Activated CD4-positive, alpha-beta T cell treated with anti-CD3 and anti-CD28 coated beads, Interleukin-2, amount 50 U/mL, for 48 hours (primary cell): ENCODE results near the gene DYNC2H1.

Source experiments
- DNase-seq, 2 experiments: peaks; one replicate each; pipeline ENCODE4 v3.0.0-alpha.2; 2020

Gene DYNC2H1

DNA sequence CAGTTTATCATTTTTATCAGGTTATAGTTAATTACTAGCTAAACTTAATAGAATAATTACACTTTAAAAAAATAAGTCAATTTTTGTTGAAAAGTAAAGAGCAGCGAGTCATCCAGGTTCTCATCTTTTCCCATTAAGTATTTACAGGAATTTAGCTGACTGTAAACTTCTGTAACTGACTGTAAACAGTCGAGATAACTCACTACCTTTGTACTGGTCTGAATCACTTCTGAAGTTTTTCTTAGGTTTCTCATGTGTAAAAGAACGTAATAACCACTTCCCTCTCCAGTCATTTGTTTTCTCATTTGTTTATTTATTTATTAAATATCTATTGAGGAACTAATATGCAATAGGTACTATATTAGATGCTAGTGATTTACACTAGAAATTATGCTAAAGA, 270.8 kb downstream of the DYNC2H1 start:
- DNase-seq: no peak

DNA sequence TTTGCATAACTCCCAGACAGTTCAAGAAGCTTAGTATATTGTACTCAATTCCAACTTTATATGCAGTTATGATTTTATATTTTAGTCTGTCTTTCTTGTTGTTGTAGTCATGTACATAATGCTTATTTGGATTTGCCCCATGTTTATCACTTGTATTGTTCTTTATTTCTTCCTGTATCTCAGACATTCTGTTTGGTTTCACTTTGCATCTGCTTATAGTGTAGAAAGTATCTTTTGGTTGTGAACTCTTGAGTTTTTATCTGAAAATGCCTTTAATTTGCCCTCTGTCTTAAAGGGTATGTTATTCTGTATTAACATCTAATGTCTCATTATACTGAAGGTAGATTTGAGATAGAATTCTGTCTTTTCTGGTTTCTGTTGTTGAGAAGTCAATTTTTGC, 275.4 kb downstream of the DYNC2H1 start:
- DNase-seq: no peak

DNA sequence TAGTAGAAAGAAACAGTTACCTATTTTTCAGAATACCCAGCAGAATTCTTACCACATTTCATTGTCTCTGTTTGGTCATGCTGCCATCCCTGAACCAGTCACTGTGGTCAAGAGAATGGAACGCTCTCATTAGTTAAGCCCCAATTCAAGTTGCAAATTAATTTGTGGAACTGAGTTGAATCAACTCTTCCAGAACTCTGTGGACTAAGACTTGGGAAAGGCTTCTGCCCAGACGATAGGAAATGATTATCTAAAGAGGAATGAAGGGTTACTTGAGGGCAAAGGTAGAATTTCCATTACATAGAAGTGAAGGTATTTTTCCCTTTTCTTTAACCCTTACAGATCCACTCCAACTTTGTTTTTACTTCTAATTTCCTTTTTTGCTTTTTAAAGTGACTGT, 286.4 kb downstream of the DYNC2H1 start:
- DNase-seq: no peak

DNA sequence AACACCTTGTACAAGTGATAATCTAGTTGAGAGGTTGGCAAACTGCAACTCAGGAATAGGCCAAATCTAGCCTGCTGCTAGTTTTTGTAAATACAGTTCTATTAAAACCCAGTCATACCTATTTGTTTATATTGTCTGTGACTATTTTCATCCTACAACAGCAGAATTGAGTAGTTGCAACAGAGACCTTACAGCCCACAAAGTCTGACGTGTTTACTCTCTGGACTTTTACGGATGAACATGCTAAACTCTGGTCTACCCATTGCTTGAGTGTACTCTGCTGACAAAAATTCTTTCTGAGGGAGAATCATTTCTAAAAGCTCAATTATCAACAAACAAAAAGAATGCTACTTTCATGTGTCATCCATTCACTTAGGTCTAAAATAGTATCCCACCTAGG, 287.0 kb downstream of the DYNC2H1 start:
- no peak for DNase-seq

DNA sequence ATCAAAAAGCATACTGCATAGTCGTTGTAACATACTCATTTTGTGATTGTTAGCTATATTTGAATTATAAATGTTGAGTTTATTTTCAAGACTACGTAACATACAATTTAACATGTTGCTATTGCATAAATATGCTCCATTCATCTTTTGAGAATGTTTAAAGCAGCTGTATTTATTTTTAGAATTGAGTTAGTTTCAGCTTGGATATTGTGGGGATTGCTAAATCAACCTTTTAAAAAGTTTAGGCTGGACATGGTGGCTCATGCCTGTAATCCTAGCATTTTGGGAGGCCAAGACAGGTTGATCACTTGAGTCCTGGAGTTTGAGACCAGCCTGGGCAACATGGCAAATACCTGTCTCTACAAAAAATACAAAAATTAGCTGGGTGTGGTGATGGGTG, 288.1 kb downstream of the DYNC2H1 start:
- DNase-seq: no peak

DNA sequence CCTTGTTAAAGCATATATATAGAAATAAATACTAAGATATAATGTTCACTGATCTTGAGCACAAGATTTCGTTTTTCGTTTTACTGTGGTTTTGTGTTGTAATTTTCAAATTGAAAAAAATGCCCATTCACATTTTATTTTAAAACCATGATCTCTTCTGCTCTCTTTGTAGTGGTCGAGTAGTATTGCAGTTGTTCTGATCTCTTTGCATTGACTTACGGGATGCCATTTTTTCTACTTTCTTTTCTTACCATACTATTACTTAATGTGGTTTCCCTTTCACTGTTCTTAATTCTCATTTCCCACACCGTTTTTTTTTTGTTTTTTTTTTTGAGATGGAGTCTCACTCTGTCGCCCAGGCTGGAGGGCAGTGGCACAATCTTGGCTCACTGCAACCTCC, 289.6 kb downstream of the DYNC2H1 start:
- no peak for DNase-seq

DNA sequence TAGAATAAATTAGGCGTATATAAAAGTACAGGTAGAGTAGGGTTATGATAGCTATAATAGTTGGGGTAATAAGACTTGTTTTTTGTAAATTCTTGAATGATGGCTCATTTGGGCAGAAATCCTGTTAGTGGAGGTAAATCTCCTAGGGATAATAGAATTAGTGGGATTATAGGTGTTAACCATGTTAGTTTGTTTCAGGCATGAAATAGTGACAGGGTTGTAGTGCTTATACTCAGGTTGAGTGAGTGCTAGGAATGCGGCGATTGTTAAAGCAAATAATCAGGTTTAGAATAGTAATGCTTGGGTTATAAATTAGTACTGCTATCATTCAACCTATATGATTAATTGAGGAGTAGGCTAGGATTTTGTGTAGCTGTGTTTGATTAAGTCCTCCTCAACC, 297.1 kb downstream of the DYNC2H1 start:
- no peak for DNase-seq

DNA sequence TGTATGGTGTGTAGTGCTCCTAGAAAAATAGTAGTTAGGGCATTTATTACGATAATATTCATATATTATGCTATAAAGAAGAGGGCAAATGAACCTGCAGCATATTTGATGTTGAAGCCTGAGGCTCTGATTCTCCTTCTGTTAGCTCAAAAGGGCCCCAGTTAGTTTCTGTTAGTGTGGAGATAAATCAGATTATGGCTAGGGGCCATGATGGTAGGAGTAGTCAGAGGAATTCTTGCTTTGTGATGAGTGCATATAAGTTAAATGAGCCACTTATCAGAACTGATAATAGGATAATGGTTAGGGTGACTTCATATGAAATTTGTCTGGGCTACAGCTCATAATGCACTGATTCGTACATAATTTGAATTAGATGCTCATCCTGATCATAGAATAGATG, 298.4 kb downstream of the DYNC2H1 start:
- DNase-seq: no peak

DNA sequence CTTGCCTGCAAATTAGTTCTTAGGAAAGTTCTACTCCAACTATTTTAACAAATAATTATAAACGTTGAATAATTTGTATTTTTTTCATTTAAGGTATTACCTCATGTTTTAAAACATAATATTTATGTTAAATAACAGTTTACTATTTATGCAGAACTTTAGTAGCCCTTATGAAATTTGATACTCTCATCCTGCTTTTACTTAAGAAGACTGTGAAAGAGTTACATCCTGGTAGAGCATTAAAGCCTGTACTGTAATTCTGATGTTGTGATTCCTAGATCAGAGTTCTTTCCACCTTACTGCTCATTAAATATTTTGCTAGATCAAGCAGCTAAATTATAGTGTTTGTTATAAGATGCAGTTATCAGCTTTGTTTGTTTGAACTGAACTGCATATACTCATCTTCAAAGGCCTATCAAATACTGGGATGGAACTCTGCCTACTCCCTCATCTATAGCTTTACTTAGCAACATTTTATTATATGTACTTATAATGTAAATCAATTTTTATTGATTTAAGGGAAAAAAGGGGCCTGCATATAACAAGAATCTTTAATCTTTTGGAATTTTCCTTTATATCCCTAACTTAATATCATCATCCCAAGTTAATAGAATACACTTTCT, 304.2 kb downstream of the DYNC2H1 start:
- no peak for DNase-seq

DNA sequence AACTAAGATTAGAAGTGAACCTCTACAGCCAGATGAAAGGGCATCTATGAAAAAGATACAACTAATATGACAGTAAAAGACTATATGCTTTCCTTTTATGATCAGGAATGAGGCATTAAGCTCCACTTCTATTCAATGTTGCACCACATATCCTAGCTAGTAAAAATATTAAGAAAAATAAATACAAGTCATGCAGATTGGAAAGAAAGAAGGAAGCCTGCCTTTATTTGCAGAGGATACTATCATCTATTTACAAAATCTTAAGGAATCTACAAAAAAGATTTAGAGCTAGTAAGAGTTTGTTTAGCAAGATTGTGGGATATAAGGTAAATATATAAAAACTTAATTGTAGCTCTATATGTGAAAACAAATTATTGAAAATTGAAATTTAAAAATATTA, 308.8 kb downstream of the DYNC2H1 start:
- DNase-seq: no peak

DNA sequence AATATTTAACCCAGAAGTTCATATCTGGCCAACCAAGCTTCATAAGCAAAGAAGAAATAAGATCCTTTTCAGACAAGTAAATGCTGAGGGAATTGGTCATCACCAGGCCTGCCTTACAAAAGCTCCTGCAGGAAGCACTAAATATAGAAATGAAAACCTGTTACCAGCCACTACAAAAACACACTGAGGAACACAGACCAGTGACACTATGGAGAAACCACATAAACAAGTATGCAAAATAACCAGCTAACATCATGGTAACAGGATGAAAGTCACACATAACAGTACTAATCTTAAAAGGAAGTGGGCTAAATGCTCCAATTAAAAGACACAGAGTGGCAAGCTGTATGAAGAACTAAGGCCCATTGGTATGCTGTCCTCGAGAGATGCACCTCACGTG, 311.4 kb downstream of the DYNC2H1 start:
- DNase-seq: no peak

DNA sequence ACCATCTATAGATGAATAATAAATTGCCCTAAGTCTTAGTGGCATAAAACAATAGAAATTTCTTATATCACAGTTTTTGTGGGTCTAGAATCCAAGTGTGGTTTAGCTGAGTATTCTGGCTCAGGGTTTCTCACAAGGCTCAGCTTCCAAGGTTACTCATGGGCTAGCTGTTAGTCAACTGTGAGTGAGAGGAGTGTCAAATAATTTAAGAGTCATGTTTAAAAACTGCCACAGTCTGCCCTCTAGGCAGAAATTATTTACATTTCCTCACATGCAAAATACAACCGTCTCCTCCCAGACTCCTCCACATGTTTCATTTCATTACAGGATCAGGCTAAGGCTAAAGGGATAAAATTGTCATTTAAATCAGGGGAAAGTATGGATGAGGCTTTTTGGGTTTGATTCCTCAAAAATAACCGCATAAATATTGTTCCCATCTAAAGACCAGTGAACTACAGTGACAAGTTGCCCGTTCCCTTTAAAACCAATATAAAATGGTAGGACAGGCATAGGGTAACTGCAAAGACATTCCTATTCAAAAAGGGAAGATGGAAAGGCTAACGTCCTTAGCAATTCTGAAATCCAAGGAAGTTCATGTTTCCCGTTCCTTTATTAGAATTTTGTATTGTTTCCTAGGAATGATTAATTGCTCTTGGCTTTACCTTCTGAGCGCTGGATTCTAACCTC, 324.3 kb downstream of the DYNC2H1 start:
- no peak for DNase-seq

DNA sequence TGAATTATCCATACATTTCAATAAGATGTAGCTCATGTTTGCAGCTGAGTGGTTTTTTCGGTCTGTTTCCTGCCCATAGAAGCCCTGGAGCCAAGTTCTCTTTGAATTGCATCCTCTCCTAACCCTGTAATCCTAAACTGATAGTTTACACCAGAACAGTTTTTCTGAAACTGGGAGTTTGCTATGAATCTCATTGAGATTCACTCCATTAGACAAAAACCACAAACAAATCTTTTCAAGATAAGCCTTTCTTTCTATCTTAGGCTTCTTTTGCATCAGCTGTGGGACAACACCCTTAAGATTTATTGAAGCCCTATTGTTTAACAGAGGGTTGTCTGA, 324.8 kb downstream of the DYNC2H1 start:
- no peak for DNase-seq

DNA sequence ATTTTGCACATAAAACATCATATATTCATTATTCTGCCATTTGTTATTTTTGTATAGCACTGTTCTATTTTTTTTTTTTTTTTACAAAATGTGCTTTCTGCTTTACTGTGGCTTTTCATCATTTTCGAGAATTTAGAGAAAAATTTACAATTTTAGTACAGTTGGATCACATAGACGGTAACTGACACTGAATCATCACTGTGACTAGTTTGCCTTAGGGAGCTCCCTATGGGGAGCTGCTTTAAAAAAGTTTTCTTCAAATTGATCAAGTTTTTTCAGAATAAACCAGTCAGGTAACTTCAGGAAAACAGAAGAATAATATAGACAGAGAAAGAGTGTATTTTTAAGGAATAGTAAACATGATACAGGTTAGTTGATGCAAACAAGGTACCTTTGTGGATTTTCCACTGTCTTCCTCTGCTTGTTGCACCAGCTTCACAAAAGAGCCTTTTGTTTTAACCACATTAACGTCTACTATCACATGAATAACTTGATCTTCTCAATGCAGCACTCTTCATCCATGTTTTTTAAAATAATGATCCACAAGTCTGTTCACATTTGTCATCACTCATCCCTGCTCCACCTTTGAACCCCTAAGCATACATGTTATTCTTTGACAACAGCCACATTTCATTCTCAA, 327.0 kb downstream of the DYNC2H1 start:
- DNase-seq: no peak

DNA sequence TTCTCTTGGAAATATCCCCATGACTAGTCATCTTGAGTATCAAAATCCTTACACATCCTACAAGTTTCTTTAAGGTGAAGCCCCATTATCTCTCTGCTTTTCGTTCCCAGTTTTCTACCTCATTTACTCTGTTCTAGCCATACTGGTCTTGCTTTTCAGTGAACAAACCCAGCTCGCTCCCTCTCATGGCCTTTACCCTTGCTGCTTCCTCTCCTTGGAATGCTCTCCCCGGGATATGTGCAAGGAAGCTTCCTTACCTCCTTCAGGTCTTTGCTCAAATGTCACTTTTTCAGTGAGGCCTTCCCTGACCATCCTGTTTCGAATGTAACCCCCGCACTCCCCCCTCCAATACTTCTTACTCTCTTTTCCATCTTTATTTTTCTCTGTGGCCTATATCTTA, 331.8 kb downstream of the DYNC2H1 start:
- DNase-seq: no peak

DNA sequence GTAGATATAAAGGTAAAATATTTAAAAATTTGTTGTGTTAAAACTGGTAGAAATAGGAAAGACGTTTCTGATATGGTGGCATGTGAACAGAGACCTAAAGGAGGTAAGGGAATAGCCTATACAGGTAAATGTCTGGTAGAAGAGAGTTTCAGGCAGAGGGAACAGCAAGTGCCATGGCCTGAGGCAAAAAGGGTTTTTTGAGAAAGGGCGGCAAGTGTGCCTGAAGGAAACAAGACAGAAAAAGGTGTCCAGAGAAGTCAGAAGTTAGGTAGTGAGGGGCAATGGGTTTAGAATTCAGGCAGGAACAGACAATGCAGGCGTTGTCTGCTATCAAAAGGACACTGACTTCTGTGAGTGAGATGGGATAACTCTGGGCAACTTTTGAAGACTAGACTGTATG, 339.7 kb downstream of the DYNC2H1 start:
- DNase-seq: no peak

DNA sequence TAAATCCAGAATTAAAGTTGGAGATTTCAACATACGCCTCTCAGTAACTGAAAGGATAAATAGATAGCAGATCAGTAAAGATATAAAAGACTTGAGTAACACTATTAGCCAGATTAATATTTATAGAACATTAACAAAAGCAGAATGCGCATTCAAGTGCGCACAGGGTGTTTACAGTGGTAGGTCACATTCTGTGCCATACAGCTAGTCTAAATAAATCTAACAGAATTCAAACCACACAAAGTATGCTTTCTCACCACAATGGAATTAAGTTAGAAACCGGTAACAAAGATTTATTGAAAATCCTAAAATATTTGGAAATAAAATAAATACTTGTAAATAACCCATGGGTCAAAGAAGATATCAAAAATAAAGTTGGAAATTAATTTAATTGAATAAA, 341.0 kb downstream of the DYNC2H1 start:
- no peak for DNase-seq

DNA sequence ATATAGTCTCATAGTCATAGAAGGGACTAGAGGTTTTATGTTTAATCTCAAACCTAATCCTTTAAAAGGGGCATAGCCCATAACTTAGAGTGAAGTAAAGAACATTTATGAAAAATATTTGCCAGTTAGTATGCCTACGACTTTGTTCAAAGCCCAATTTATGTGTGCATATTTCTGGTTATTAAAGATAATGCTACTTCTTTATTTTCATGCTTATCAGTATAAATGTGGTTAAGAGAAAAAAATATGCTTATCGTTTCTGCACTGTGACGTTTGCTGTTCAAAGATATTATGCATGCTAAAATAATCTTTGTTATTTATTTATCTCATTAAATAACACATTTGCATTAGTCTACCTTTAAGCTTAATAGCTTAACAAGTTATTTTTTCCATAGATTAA, 343.9 kb downstream of the DYNC2H1 start:
- no peak for DNase-seq

DNA sequence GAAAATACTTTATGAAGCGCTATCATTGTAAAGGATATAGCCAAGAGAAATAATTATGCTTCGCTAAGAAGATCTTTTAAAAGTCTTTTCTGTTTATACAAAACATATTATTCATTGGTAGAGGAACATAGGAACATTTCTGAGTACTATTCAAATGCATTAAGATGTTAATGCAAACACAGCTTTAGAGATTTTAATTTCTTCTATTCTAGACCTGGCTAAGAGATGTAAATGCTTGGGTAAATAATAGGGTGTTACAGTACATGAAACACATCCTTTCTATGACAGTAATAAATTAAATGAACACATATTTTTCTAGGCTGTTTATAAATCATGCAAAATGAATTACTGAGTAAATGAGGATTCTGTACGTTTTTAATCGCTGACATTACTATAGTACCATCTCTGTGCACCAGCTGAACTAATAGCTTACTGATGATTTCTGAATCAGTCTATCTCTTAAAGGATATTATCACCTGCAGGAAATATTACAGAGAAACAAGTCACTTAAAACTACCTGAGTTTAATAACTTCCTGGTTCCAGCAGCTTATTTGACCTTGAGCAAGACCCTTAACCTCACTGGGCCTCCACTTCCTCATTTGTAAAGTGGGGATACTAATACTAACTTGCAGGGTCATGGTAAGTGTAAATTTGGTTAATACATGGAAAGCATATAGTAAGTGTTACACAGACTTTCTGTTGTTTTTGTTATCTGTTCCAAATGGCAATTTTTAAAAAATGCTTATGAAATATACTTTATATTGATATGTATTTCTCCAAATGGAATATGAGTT, 344.9 kb downstream of the DYNC2H1 start:
- DNase-seq: no peak

DNA sequence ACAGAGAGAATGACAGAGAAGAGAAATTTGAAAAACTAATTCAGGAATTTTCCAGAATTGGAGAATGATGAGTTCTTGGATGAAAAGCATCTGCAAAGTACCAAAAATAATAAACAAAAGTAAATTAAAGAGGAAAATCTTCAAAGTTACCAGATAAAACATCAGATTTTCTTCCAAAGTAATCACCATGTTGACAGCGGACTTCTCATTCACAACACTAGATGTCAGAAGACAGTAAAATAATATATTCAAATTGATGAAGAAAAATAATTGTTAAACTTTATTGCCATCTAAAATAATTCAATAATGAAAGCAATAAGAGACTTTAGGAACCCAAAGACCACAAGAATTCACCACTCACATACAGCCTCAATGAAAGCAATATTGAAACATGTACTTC, 355.2 kb downstream of the DYNC2H1 start:
- no peak for DNase-seq

DNA sequence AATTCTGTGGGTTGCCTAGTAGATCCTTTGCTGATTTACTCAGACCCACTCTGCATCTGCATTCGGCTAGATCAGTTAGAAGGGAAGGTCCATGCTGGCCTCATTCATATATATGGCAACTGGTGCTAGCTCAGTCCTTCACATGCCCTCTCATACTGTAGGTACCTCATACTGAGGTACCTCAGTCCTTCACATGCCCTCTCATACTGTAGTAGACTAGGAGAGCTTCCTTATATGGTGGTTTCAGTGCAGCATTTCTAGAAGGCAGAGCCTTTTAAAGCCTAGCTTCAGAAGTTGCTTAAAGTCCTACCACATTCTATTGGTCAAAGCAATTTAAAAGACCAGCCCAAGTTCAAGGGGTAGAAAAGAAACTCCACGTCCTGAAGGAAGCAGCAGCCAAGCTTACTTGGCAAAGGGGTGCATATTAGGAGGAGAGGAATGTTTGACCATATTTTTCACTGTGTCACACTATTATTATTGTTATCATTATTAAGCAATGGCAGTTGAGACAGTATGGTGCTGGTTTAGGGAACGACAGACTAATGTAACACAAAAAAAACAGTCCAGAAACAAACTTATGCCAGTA, 356.4 kb downstream of the DYNC2H1 start:
- no peak for DNase-seq

DNA sequence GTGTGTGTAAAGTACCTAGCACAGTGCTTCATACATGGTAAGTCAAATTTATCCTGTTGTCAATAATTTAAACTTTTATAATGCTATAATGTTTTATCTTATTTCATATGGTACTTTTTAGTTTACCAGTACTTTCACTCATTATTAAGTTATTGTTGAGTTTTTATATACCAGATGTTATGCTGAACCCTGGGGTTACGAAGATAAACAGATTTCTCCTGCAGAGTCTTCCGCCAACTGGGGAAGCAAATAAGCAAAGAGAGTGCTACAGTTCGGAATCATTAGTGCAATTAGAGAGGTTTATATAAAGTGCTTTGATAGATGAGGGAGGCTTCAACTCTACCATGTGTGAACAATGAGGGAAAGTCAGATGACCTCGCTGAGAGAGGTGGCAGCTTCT, 362.3 kb downstream of the DYNC2H1 start:
- DNase-seq: no peak

DNA sequence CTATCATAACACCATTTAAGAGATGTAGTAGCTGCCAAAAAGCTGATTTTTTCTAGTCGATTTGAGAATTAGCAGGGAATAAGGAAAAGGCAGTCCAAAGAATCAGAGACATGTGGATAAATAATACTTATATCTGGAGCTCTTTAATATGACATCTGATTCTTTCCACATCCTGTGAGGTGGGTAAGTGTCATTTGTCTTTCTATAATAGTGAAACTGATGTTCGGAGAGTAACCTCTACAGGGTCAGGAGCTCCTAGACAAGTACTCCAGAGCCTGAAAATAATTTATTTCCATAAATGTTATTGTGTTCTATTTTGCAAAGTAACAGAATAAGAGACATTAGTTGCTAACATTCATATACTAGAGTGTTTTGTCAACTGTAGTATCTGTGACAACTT, 367.6 kb downstream of the DYNC2H1 start:
- no peak for DNase-seq

DNA sequence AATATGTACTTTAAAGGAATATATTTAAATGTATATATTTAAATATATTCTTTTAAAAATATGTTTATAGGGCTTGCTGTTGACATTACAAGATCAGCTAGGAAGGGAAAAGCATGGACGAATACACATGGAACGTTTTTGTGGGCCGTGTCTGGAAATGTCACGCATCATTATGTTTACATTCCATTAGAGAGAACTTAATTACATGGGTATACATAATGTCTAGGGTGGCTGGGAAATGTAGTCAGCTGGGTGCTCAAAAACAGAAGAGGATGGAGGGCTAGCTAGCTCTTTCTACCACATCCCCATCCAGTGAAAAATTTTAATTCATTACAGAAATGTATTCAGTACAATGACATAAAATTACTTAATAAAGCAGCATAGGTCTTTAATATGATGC, 371.2 kb downstream of the DYNC2H1 start:
- DNase-seq: no peak
